H9 (cell line): ENCODE data around the gene ERC1. TPM values are rescaled to one million over a fixed set of nuclear protein-coding genes. Genes with fewer than 3 reads are reported as not detected.

Experiments
- DNase-seq: peaks from one replicate; pipeline ENCODE4 v3.0.0-alpha.2; 2017
- H2AFZ ChIP-seq: one replicate; pipeline ENCODE4 v1.6.1; 2013; ENCODE audit warnings: mild to moderate bottlenecking, low read length, control low read depth, moderate library complexity
- H2AK5ac ChIP-seq: 2 replicates; pipeline ENCODE4 v1.6.1; 2013; ENCODE audit warnings: low read length, control low read depth, mixed read lengths; ENCODE audit not compliant: insufficient read length
- H2BK120ac ChIP-seq: one replicate; pipeline ENCODE4 v1.6.1; 2013; ENCODE audit warnings: low read depth, mild to moderate bottlenecking, low read length, control low read depth, inconsistent platforms; ENCODE audit not compliant: poor library complexity, severe bottlenecking
- H2BK12ac ChIP-seq: 2 replicates; pipeline ENCODE4 v1.6.1; 2013; ENCODE audit warnings: low read length, control low read depth, mixed read lengths, low read depth; ENCODE audit not compliant: insufficient read length
- H2BK15ac ChIP-seq: 2 replicates; pipeline ENCODE4 v1.6.1; 2013; ENCODE audit warnings: low read depth, low read length, control low read depth
- H2BK20ac ChIP-seq: one replicate; pipeline ENCODE4 v1.6.1; 2013; ENCODE audit warnings: low read depth, mild to moderate bottlenecking, low read length, control low read depth, inconsistent platforms; ENCODE audit not compliant: poor library complexity, severe bottlenecking
- H2BK5ac ChIP-seq: 2 replicates; pipeline ENCODE4 v1.6.1; 2013; ENCODE audit warnings: low read length, control low read depth, mixed read lengths; ENCODE audit not compliant: insufficient read length
- H3K14ac ChIP-seq: 2 replicates; pipeline ENCODE4 v1.6.1; 2013; ENCODE audit warnings: low read length, control low read depth; ENCODE audit not compliant: insufficient read depth
- H3K18ac ChIP-seq: 2 replicates; pipeline ENCODE4 v1.6.1; 2013; ENCODE audit warnings: low read depth, mild to moderate bottlenecking, mixed read lengths, low read length, control low read depth; ENCODE audit not compliant: insufficient read length
- H3K23ac ChIP-seq: 2 replicates; pipeline ENCODE4 v1.6.1; 2013; ENCODE audit warnings: low read length, control low read depth, mixed read lengths, low read depth; ENCODE audit not compliant: insufficient read length
- H3K23me2 ChIP-seq: 2 replicates; pipeline ENCODE4 v1.6.1; 2013; ENCODE audit warnings: low read depth, mild to moderate bottlenecking, mixed read lengths, low read length, control low read depth; ENCODE audit not compliant: insufficient read length, poor library complexity, severe bottlenecking
- H3K27ac ChIP-seq: 2 replicates; pipeline ENCODE4 v1.5.1; 2013; ENCODE audit warnings: low read length, control low read depth, mixed read lengths, low read depth; ENCODE audit not compliant: insufficient read length
- H3K27me3 ChIP-seq: 2 replicates; pipeline ENCODE4 v1.6.1; 2013; ENCODE audit warnings: low read length, control low read depth, inconsistent platforms; ENCODE audit not compliant: insufficient read depth
- H3K4ac ChIP-seq: 2 replicates; pipeline ENCODE4 v1.6.1; 2013; ENCODE audit warnings: low read depth, mild to moderate bottlenecking, control low read depth, inconsistent platforms, low read length, moderate library complexity
- H3K4me1 ChIP-seq: 2 replicates; pipeline ENCODE4 v1.6.1; 2013; ENCODE audit warnings: low read length, control low read depth, inconsistent platforms; ENCODE audit not compliant: insufficient read depth
- H3K4me2 ChIP-seq: 2 replicates; pipeline ENCODE4 v1.6.1; 2013; ENCODE audit warnings: low read length, control low read depth, mixed read lengths; ENCODE audit not compliant: insufficient read length, insufficient read depth
- H3K56ac ChIP-seq: 2 replicates; pipeline ENCODE4 v1.6.1; 2013; ENCODE audit warnings: low read depth, mild to moderate bottlenecking, mixed read lengths, low read length, control low read depth; ENCODE audit not compliant: insufficient read length
- H3K79me1 ChIP-seq: 2 replicates; pipeline ENCODE4 v1.6.1; 2013; ENCODE audit warnings: low read depth, mild to moderate bottlenecking, moderate library complexity, low read length, control low read depth, inconsistent platforms; ENCODE audit not compliant: insufficient read depth, poor library complexity, severe bottlenecking
- H3K79me2 ChIP-seq: 2 replicates; pipeline ENCODE4 v1.6.1; 2013; ENCODE audit warnings: low read length, control low read depth, inconsistent platforms; ENCODE audit not compliant: insufficient read depth
- H3K9ac ChIP-seq: 2 replicates; pipeline ENCODE4 v1.6.1; 2013; ENCODE audit warnings: low read length, control low read depth, mixed read lengths; ENCODE audit not compliant: insufficient read length; ENCODE audit errors: extremely low read depth
- H3K9me3 ChIP-seq: one replicate; pipeline ENCODE4 v1.6.1; 2013; ENCODE audit warnings: low read depth, low read length, inconsistent platforms; ENCODE audit not compliant: control insufficient read depth
- H3T11ph ChIP-seq: one replicate; pipeline ENCODE4 v1.6.1; 2013; ENCODE audit warnings: mild to moderate bottlenecking, low read length, control low read depth, inconsistent platforms
- H4K20me1 ChIP-seq: one replicate; pipeline ENCODE4 v1.6.1; 2013; ENCODE audit not compliant: control insufficient read depth, insufficient read length, insufficient read depth
- H4K5ac ChIP-seq: 2 replicates; pipeline ENCODE4 v1.6.1; 2013; ENCODE audit warnings: low read depth, mild to moderate bottlenecking, mixed read lengths, low read length, control low read depth; ENCODE audit not compliant: insufficient read length
- H4K8ac ChIP-seq: replicated peaks from 2 replicates; pipeline ENCODE4 v1.6.1; 2013; ENCODE audit warnings: low read length, control low read depth, mixed read lengths, low read depth; ENCODE audit not compliant: insufficient read length
- H4K91ac ChIP-seq: 2 replicates; pipeline ENCODE4 v1.6.1; 2013; ENCODE audit warnings: low read depth, mild to moderate bottlenecking, moderate library complexity, mixed read lengths, low read length, control low read depth; ENCODE audit not compliant: insufficient read length
- H3K27ac Mint-ChIP-seq, 3 experiments: 2 replicates in 2 of 3; 3 replicates in 1 of 3; pipeline ENCODE4 v1.8.0; 2020 to 2021; ENCODE audit warnings: mixed read lengths in 3 of 3, mild to moderate bottlenecking in 1 of 3, moderate library complexity in 1 of 3
- H3K27me3 Mint-ChIP-seq: 2 replicates; pipeline ENCODE4 v1.8.0; 2021; ENCODE audit warnings: low read depth, mild to moderate bottlenecking, moderate library complexity, mixed read lengths
- H3K36me3 Mint-ChIP-seq, 3 experiments: 2 replicates in 2 of 3; 3 replicates in 1 of 3; pipeline ENCODE4 v1.8.0; 2020 to 2021; ENCODE audit warnings: low read depth in 3 of 3, mixed read lengths in 3 of 3; ENCODE audit not compliant: insufficient read depth in 1 of 3
- H3K4me1 Mint-ChIP-seq, 2 experiments: 2 replicates each; pipeline ENCODE4 v1.8.0; 2020; ENCODE audit warnings: mixed read lengths in 2 of 2
- H3K4me3 Mint-ChIP-seq, 2 experiments: 2 replicates in 1 of 2; 3 replicates in 1 of 2; pipeline ENCODE4 v1.8.0; 2020 to 2021; ENCODE audit warnings: mild to moderate bottlenecking in 2 of 2, mixed read lengths in 2 of 2, moderate library complexity in 1 of 2
- H3K9me3 Mint-ChIP-seq, 2 experiments: 2 replicates in 1 of 2; 3 replicates in 1 of 2; pipeline ENCODE4 v1.8.0; 2020; ENCODE audit warnings: mild to moderate bottlenecking in 2 of 2, mixed read lengths in 2 of 2, moderate library complexity in 1 of 2
- CTCF ChIP-seq: fragments of 200-600 bp; sonication (generic); conservative IDR thresholded peaks from 3 replicates; pipeline ENCODE4 v1.8.0; 2021; ENCODE audit warnings: antibody characterized with exemption, mild to moderate bottlenecking
- WGBS: extraction: QIAGEN DNeasy Blood & Tissue Kit; methylation state at CpG from one replicate; pipeline ENCODE4 v1.1.7; 2013; ENCODE audit warnings: missing lambda C conversion rate, low lambda C conversion rate, mixed read lengths; ENCODE audit not compliant: insufficient read length; ENCODE audit errors: extremely low coverage; 5-methylcytosine and 5-hydroxymethylcytosine counted together
- total RNA-seq: library from RNA; stranded (reverse); gene quantifications from 2 replicates; pipeline ENCODE4 v1.2.1, GENCODE V29; 2021

The ERC1 gene
- total RNA-seq, 1 experiment from 2014 or later: 51.2 TPM

DNA sequence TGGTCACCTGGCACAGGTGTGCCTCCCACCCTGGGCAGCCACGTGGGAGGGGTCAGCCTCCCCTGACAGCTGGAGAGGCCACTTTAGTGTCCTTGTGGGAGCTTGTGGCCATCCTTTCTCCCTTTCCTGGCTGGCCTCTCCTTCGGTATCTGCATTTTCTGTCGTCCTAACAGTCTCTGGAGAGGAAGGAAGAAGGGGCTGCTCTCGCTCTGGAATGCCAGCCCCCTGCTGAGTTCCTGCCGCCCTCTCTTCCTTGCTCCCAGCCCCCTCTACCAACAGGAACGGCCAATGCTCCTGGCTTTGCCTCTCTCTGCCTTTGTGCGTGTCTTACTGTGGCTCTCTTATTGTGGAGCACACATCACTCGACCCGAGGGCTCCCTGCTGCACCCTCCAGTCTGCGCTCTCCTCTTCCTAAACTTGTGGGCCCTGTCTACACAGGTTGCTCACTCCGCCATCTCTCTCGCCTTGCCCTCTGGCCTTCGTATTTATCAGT lies 532.6 kb downstream of the ERC1 start:
- H2BK15ac ChIP-seq: no peak overlapping the region
- TF ChIP-seq CTCF: no peak
- peak overlapping the region; percentile 27 for H4K5ac ChIP-seq
- Mint-ChIP-seq H3K27me3 (peaks cover 48% of the 10 kb centered on the region), H3K27ac (no peak overlapping the region), H3K9me3 (no peaks in the 10 kb centered on the region), H3K4me3 (peak overlapping the region in 1 of 2 experiments; percentile 1; a peak in 1 of 5 replicates), H3K36me3 (no peaks in the 10 kb centered on the region; a peak in 1 of 7 replicates), H3K4me1 (peaks cover 21 to 23% of the 10 kb centered on the region in 2 experiments)
- peak overlapping the region; percentile 48 for H3K4me2 ChIP-seq
- H4K91ac ChIP-seq: no peak overlapping the region
- H3K9me3 ChIP-seq: no peaks in the 10 kb centered on the region
- H3T11ph ChIP-seq: no peak overlapping the region
- H3K27me3 ChIP-seq: peaks cover 1% of the 10 kb centered on the region
- no peak overlapping the region for H3K4ac ChIP-seq
- DNase-seq: peak; percentile 86
- no peak overlapping the region for H3K23ac ChIP-seq
- H3K14ac ChIP-seq: peak overlapping the region; percentile 52
- peak overlapping the region; percentile 86 for H2AFZ ChIP-seq
- H2BK20ac ChIP-seq: no peak overlapping the region
- no peak overlapping the region for H3K56ac ChIP-seq
- H4K8ac ChIP-seq: no peak overlapping the region
- H3K4me1 ChIP-seq: peaks cover 8% of the 10 kb centered on the region; the same call in 1 of the 2 replicates
- H3K79me2 ChIP-seq: no peaks in the 10 kb centered on the region
- no peak overlapping the region for H2BK5ac ChIP-seq
- H2AK5ac ChIP-seq: no peak overlapping the region
- H3K23me2 ChIP-seq: peaks cover 3% of the 10 kb centered on the region
- H2BK120ac ChIP-seq: no peak overlapping the region
- no peaks in the 10 kb centered on the region for H4K20me1 ChIP-seq
- no peak overlapping the region for H2BK12ac ChIP-seq
- H3K79me1 ChIP-seq: no peaks in the 10 kb centered on the region
- whole genome bisulfite sequencing: no CpG with 5 or more reads among the region's 13 CpGs
- no peak overlapping the region for H3K27ac ChIP-seq
- H3K18ac ChIP-seq: peak overlapping the region; percentile 59
- no peak overlapping the region for H3K9ac ChIP-seq
